NCI-H510A (cell line): ENCODE measurements around the gene PSAP.

ENCODE experiments used
- DNase-seq: peaks from one replicate; lab custom pipeline; 2025; lab: John Stamatoyannopoulos, UW

Gene PSAP

DNA sequence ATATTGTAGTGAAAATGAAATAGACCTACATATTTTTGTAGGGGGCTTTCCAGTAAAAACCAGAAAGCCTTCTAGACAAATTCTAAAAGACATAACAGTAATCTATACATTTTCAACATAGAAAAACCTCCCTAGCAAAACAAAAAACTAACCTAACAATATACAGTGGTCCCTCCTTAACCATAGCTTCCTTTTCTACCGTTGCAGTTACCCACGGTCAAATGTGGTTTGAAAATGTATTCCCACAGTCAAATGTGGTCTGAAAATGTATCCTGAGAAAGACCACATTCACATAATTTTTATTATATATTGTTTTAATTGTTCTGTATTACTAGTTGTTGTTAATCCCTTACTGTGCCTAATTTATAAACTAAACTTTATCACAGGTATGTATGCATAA is 6.4 kb downstream of the PSAP start:
- DNase-seq: no peak

- no peak for DNase-seq
Observed at GRCh38 chr10:71844084-71844483, 7.0 kb downstream of the PSAP start.

- no peak for DNase-seq
Observed at GRCh38 chr10:71842856-71843686, 8.0 kb downstream of the PSAP start.

DNA sequence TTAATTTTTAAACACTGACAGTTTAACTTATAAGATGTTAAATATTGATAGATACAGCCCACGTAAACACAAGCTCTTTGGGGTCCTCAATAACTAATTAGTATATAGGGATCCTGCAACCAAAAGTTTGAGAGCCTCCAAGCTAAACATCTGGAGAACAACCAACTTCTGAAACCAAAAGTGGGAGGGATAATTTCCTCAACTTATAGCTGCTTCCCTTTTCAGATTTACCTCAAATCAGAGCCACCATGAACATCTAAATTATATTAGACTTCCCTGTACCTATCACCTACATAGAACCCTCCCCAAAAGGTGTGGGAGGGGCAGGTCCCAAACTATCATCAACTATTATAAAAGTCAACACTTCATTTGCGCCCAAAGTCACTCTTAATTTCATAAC is 8.6 kb downstream of the PSAP start:
- DNase-seq: no peak

- no peak for DNase-seq
Observed at GRCh38 chr10:71840958-71841335, 10.1 kb downstream of the PSAP start.

- DNase-seq: peak; percentile 52
Observed at GRCh38 chr10:71840177-71840957, 10.7 kb downstream of the PSAP start.

- DNase-seq: no peak
Observed at GRCh38 chr10:71838264-71839211, 12.5 kb downstream of the PSAP start.

DNA sequence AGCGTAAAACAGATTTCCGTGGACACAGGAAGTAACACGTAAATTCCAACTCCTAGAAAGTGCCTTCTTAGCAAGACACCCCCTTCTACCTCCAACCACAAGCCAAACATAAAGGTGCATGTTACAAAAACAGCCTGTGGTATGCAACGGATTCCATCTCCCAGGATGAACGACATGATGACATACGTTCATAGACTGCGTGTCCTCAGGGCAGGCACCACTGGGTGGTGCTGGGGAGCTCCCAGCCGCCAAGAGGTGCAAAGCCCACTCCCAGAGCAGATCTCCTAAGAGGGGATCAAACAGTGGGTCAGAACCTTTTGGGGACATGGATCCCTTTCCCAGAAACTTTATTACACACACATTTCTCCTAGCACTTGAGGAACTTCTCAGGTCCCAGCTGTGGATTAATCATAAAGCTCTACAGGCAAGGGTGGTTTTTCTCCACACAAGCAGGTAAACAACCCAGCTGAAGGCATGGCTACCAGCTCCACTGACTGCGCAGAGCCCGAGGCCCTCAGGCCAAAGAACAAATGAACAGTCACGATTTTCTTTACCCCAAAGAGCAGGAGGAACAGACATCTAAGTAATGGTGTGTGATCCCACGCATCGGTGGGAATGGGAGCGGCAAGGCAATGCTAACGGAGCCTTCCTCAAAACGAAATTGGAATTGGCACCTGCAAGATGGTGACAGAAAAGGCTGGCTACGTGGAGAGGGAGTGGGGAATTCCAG is 13.8 kb downstream of the PSAP start:
- DNase-seq: no peak

DNA sequence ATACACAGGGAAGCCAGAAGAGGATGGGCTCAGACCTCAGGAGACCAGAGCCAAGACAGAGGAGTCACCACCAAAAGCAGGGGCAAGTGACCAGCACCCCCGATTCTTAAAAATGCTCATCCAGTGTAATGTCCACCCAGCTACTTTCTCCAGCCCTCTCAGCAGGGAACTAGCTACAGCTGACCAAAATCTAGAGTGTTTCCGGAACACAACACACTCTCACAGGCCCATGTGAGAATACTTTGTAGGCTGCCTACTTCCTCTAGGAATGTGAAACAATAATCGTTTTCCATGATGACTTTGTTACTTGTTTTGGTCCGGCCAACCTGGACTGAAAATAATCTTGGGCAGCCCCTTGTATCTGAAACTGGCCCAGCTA is 14.5 kb downstream of the PSAP start:
- DNase-seq: no peak

GRCh38 chr10:71835671-71836595 is 15.1 kb downstream of the PSAP start:
- no peak for DNase-seq

GRCh38 chr10:71834343-71834674 is 16.7 kb downstream of the PSAP start:
- no peak for DNase-seq

GRCh38 chr10:71833451-71834342 is 17.4 kb downstream of the PSAP start:
- no peak for DNase-seq

- DNase-seq: no peak
Observed at GRCh38 chr10:71832967-71833366, 18.1 kb downstream of the PSAP start.

- DNase-seq: no peak
Observed at GRCh38 chr10:71831646-71832552, 19.2 kb downstream of the PSAP start.

GRCh38 chr10:71830726-71831125 is 20.3 kb downstream of the PSAP start:
- no peak for DNase-seq

DNA sequence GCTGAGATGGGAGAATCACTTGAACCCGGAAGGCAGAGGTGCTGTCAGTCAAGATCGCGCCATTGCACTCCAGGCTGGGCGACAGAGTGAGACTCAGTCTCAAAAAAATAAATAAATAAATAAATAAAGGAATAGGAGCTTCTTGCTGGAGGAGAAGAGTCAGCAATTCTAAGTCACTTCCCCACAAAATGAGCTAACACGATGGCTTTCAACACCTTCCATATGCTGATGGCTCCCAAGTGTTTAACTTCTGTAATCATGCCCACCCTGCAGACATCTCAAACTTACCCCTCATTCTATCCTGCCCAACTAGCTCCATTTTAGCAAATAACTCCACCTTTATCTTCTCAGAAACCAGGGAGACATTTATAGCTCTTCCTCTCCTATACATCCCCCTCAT is 21.2 kb downstream of the PSAP start:
- DNase-seq: no peak

GRCh38 chr10:71829171-71829570 is 21.9 kb downstream of the PSAP start:
- no peak for DNase-seq

- no peak for DNase-seq
Observed at GRCh38 chr10:71828702-71829101, 22.3 kb downstream of the PSAP start.

DNA sequence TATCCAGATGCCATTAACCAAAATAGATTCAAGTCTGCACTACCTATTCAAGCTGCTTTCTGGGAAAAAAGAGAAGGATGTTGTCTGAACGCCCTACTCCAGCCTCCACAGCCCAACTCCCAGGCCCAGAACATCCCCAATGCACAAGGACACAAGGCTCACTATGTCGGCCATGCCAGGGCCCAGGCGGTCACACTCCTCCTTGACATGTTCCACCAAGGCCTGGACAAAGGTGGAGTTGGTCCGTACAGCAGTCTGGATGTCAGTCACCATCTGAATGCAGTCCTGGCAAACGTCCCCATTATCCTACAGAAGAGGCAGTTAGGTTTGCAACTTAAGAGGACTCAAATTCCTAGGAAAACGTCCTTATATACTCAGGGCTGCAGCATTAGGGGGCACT is 23.2 kb downstream of the PSAP start:
- DNase-seq: no peak
